IPS DF 4.7 (cell line): ENCODE measurements around the gene ZBTB40.

Experiments used
- DNase-seq: peaks from one replicate; pipeline ENCODE4 v3.0.0-alpha.2; 2013; ENCODE audit warnings: low spot score; ENCODE audit errors: extremely low read depth

ZBTB40 gene

GRCh38 chr1:22471078-22471477 lies 19.4 kb downstream of the ZBTB40 start:
- DNase-seq = no peak

GRCh38 chr1:22471610-22472009 lies 20.0 kb downstream of the ZBTB40 start:
- no peak for DNase-seq

DNA sequence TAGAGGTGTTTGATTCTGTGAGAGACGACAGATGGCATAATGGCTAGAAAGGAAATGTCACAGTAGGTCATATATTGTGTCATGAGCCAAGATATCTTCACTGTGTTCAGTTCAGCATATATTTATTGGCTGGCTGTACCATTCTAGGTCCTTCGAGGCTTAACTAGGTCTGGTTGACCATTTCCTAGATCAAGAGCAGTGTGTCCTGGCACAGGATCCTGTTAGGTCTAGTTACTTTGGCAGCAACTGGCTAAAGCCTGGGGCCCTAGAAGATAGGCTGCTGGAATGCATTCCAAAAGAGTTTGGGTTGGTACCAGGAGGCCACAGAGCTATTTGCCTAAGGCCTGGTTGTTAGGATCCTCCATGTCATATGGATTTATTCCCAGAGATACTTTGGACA lies 20.9 kb downstream of the ZBTB40 start:
- no peak for DNase-seq

DNA sequence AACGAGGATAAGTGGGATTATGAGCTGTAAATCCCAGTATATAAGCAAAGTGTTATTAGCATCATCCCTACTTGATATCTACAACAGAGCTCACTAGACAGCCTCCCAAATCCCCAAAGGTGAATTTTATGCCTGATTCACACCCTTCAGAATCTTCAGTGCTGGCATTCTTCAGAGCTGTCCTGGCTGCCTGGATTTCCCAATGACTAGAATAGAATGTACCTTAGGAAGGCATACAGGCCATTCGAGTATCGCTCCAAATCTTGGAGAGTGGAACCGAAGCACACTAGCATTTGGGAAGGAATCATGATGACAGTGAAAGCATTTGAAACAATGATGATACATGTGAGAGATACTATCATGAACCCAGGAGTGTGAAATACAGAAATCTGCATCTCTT lies 22.3 kb downstream of the ZBTB40 start:
- DNase-seq = no peak

- no peak for DNase-seq
Observed at GRCh38 chr1:22476566-22476965, 24.9 kb downstream of the ZBTB40 start.

DNA sequence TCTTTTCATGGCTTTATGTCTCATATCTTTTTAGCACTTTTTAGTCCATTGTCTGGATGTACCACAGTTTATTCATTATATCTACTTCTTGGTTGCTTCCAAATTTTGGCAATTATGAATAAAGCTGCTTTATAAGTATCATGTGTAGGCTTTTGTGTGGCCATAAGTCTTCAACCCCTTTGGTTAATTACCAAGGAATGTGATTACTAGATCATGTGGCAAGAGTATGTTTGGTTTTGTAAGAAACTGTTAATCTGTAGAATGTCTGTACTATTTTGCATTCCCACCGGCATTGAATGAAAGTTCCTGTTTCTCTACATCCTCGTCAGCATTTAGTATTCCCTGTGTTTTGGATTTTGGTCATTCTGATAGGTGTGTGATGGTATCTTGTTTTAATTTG lies 31.5 kb downstream of the ZBTB40 start:
- DNase-seq = no peak

- DNase-seq = no peak
Observed at GRCh38 chr1:22484706-22485345, 33.2 kb downstream of the ZBTB40 start.

GRCh38 chr1:22485431-22485830 lies 33.8 kb downstream of the ZBTB40 start:
- no peak for DNase-seq

DNA sequence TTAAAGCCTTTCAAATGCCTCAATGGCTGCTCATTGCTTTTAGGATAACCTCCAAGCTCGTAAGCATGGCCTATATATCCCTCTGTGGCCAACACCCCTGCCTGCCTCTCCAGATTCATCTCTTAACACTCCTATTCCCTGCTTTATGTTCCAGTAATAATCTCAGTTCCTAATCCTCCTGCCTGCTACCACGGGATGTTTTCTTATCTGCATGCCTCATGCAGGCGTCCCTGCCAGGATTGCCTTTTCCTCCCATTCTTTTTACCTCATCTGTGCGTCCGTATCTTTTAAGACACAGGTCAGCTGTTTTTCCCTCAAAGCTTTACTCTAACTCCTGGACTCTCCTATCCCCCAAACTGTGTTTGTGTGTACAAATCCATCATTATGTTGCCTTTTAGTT lies 36.1 kb downstream of the ZBTB40 start:
- DNase-seq = no peak

DNA sequence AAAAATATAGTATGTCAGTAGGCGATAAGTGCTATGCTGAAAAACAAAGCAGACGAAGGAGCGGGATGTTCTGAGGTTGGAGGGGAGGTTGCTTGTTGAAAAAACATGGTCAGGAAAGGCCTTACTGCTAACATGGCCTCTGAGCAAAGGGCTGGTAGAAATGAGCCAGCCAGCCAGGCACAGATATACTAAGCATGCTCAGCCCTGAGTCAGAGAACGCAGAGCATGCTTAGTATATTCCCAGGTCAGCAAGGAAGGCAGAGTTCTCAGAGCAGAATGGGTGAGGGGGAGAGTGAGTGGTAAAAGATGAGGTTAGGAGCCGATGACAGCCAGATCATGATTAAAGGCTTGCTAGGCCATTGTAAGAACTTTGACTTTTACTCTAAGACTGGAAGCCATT lies 36.7 kb downstream of the ZBTB40 start:
- DNase-seq = no peak

DNA sequence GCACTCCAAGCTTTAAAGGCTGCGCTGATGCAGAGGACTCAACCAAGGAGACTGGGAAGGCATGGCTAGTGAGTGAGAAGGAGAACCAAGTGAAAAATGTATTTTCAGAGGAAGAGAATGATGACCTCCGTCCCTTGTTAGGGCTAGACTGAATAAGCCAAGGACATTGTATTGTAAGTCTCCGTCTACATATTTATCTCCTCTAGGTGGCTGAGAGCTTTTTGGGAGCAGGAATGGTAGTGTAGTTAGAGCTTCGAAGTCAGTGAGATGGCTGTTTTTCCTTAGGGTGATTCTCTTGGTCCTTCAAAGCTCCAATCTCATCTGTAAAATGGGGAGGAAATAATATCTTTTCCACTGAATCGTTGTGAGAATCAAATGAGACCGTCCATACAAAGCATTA lies 37.6 kb downstream of the ZBTB40 start:
- DNase-seq = no peak

DNA sequence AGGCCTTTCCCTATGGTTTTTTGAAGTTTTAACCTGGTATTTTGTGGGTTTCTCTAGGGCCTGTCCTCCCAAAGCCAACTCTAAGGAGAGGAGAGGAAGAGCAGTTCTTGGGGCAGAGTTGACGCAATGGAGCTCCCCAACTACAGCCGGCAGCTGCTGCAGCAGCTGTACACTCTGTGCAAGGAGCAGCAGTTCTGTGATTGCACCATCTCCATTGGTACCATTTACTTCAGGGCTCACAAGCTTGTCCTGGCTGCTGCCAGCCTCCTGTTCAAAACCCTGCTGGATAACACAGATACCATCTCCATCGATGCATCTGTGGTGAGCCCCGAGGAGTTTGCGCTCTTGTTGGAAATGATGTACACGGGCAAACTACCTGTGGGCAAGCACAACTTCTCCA lies 38.2 kb downstream of the ZBTB40 start:
- DNase-seq = no peak

DNA sequence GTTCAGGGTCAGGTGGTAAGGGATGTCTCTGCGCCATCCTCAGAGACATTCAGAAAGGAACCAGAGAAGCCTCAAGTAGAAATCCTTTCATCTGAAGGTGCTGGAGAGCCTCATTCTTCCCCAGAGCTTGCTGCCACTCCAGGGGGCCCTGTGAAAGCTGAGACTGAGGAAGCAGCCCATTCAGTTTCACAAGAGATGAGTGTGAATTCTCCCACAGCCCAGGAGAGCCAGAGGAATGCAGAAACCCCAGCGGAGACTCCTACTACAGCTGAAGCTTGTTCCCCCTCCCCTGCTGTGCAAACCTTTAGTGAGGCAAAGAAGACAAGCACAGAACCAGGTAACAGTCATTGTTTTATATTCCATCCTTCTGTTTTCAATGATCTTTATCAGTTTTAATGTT lies 38.7 kb downstream of the ZBTB40 start:
- DNase-seq = peak; percentile 75

DNA sequence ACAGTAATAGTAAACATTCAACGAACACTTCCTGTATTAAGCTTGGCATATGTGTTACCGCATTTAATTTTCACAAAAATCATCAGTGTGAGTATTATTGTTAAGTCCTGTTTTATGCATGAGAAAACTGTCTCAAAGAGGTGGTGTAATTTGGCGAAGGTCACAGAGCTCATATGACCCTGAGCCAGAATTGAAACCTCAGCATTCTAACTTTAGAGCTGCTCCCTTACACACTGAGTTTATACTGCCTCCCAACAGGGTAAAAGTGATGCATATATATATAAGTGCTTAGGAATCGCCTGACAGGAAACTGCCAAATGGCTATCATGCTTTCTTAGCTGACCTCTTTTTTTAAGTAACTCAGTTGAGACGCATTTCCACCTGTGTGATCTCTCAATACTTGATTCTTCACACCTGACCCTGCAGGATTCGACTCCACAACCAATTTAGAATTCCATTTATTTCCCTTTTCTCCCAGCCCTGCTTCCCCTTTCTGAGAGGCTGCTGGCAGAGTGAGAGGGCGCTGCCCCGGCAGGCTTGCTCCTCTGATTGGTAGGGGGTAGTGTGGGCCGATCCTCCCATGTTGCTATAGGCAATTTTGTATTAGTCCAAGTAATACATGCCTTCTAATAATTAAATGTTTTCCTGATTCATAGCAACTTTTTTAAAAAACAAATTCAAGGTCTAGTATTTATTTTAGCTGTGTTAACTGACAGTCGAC lies 40.5 kb downstream of the ZBTB40 start:
- no peak for DNase-seq

DNA sequence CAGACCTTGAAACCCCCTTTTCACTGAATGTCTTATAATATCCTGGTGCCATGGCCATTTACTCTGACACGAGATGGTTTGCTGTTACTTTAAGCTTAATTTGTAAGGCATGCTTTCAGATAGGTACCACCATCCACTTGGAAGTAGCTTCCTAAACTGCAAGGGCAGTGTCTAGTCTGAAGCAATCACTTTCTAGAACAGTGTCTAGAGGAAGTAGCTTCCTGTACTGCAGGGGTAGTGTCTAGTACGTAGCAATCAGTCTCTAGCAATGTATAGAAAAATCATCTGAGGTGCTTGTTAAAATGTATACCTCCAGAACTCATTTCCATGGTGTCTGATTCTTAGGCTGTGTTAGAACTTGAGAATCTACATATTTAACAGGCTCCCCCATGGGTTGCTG lies 42.5 kb downstream of the ZBTB40 start:
- no peak for DNase-seq

DNA sequence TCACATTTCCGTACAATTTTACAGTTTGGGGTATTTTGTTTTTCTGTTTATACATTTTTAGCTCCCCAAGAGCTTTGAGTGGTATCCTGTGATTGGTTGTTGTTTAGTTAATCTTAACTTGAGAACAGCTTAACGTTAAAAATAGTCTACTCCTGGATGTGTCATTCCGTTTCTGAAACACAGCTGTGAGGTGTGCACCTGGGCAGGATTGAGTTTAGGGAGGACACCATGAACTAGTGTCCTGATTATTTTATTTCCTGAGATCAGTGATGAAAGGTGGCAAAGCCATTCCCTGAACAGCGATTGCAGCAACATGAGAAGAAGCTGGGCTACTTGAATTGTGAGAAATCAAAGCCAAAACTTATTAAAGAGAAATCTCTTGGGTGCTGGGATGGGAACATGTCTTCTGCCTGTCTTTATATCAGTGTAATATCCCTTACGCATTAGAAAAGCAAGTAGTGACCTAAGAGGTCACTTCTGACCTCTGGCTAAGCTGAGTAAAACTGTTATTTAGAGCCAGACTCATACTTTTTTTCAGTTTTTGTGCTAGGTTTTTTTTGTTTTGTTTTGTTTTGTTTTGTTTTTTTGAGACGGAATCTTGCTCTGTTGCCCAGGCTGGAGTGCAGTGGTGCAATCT lies 43.4 kb downstream of the ZBTB40 start:
- no peak for DNase-seq

DNA sequence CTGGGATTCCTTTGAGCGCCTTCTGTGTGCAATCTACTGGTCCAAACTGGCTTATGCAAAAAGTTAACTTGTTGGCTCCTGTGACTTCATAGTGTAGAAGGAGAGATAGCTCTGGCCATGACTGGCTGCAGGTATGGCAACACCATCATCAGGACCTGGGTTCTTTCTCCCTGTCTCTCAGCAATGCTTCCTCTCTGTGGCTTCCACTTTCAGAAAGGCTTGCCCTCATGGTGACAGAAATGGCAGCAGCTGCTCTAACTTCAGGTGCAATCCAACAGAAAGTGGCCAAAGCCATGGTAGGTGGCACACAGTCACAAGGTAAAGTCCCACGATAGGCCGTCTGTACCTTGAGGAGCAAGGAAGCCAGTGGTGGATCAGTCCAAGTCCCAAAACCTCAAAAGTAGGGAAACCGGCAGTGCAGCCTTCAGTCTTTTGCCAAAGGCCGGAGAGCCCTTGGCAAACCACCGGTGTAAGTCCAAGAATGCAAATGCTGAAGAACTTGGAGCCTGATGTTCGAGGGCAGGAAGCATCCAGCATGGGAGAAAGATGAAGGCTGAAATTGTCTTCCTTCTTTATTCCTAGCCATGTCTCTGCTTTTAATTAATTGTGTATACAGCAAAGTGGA lies 45.0 kb downstream of the ZBTB40 start:
- DNase-seq = no peak

- DNase-seq = no peak
Observed at GRCh38 chr1:22498463-22498862, 46.8 kb downstream of the ZBTB40 start.

- DNase-seq = no peak
Observed at GRCh38 chr1:22500058-22500457, 48.4 kb downstream of the ZBTB40 start.

DNA sequence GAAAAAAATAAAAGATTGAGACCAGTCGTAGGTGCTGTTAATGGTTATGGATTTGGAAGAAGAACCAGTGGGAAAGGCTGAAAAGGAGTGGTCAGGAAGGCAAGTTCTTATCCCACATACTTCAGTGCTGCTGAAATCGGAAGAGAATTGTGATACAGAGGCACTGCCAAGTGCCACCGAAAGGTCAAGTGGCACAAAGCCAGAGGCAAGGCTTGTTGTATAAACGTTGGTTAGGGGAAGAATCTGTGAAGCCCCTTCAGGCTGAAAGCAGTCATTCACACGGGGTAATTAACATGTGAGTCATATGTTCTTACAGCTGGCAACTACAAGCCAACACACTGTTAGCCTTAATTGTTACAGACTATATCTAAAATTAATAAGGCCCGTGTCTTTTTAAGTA lies 48.8 kb downstream of the ZBTB40 start:
- no peak for DNase-seq

DNA sequence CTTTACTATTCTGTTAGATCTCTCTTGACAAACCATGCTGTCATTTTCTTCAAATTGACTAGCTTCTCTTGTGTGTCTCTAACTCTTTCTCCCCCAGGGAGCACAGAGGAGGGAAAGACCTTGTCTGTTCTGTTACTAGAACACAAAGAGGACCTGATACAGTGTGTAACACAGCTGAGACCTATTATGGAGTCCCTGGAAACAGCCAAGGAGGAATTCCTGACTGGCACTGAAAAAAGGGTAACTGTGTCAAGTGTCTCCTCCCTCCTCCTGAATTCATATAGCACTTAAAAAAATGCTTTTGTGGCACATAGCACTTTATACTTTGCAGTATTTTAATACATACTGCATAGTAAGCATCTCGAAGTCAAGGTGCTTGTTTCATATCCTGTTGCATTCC lies 50.6 kb downstream of the ZBTB40 start:
- no peak for DNase-seq

DNA sequence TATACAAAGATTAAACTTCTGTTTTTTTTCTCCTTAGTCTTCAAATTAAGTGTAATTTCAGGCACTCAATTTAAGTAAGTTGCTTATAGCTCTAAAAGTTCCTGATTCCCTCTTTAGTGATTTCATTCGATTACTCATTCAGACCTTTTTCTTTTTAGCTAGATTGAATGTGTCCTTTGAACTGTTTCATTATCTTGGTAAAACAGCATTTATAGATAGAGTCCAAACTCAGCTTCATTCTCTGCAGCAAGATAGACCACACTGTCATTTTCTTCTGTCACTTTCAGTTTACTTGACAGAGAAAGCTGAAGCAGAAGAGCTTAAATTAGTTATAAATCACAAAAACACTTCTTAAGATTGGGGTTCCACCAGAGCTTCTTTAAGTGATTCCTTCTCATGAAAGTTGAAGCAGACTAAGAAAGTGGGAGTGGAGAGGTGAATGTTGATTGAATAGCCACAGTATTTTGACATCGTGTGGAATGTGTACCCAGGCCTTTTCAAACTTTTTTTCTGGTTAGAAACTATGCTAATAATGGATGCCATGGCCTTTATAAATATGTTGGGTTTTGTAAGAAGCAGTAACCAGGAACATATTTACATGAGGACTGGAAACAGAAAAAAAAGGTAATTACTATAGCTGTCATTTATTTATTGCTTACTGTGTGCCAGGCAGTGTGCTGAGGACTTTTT lies 52.2 kb downstream of the ZBTB40 start:
- no peak for DNase-seq
